Measurements from ENCODE around the gene NPTN.
"Not testable (repeated sequence)": the region's sequence is repeated elsewhere in the genome, so short reads cannot be mapped to it uniquely, and the experiment has no call there.

Gene NPTN

DNA sequence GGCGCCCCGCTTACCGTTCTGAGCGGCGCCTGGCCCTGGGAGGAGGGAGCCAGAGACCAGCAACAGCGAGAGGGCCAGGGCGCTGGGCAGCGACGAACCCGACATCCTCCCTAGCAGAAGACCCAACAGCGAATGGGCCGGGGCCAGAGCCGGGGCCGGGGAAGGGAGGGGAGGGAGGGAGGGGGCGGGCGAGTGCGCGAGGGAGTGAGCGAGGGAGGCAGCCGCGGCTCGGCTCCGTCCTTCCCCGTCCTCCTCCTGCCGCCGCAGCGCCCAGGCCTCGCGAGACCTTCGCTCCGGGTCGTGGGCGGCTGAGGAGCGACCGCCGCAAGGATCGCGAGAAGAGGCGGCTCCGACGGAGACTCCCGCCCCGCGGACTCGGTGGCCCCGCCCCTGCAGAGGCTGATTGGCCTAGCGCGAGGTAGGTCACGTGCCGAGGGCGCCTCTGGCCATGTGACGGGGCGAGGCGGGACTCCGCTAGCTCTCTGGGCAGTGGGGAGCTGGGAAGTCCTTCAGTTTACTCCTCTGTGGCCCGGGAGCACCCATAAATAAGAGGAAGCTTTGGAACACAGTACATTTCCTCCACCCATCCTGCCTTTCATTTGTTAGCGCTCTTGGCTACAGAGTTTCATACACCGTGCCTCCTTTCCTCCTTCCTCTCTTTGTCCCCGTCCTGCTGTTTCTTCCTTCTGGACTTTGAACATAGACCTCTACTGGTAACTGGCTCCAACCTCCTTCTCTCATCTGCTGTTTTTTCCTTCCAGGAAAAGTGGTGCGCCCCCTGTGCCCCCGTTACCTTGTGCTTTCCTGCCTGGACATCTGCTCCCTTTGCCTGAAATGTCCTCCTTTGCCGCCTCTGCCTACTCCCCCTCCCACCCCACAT is at the start of gene NPTN:
Gene NPTN (minus strand): TSS at position 279 of the 880 bp plus-strand sequence. CDS start 174 bp downstream, at position 105.
- DNase-seq = peak; percentile 74

GRCh38 chr15:73682600-73683090 is 49.5 kb upstream of the NPTN start:
- DNase-seq = no peak

- DNase-seq = no peak
Measured at GRCh38 chr15:73681856-73682599, 48.8 kb upstream of the NPTN start.

DNA sequence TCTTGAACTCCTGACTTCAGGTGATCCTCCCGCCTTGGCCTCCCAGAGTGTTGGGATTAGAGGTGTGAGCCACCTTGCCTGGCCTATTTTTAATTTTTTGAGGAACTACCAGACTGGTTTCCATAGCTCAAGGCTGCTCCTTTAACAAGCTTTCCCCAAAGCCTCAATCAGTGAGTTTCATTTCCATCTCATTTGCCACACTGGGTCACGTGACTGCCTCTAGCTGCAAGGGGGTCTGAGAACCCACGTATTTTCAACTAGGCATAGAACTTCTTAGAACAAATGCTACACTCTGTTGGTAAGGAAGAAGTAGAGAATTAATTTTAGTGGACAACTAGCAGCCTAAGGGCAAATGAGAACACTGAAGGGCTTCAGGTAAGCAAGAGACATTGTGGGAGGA is 47.9 kb upstream of the NPTN start:
- DNase-seq = no peak

DNA sequence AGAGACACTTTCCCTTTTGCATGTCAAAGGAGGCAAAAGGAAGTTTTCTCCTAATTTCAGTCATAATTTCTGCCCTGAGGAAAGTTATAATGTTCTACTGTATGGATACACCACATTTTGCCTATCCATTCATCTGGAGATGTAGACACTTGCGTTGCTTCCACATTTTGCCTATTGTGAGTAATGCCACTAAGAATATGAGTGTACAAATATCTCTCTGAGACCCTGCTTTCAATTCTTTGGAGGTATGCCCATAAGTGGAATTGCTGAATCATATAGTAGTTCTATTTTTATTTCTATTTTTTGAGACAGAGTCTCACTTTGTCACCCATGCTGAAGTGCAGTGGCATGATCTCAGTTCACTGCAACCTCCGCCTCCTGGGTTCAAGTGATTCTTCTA is 47.4 kb upstream of the NPTN start:
- DNase-seq = no peak

GRCh38 chr15:73679964-73680363 is 46.8 kb upstream of the NPTN start:
- no peak for DNase-seq

DNA sequence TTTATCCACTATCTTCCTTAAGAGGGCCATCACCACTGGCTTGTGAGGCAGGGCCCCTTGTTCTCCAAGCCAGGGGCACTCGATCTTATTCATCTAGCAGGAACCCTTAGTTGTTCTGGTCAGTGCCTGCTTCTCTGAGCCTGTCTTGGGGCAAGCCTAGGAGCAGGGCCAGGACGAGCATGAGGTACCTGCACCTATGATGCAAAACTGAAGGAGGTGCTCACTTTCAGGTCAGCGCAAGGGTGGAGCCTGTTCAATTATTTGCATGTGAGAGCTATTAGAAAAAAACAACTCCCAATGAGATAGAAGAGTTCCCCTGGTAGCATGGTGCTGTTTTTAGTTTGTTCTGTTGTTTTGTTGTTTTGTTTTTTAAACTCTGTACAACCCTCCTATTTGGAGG is 46.0 kb upstream of the NPTN start:
- no peak for DNase-seq

GRCh38 chr15:73678498-73678897 is 45.3 kb upstream of the NPTN start:
- no peak for DNase-seq

GRCh38 chr15:73677733-73678132 is 44.5 kb upstream of the NPTN start:
- DNase-seq = no peak

DNA sequence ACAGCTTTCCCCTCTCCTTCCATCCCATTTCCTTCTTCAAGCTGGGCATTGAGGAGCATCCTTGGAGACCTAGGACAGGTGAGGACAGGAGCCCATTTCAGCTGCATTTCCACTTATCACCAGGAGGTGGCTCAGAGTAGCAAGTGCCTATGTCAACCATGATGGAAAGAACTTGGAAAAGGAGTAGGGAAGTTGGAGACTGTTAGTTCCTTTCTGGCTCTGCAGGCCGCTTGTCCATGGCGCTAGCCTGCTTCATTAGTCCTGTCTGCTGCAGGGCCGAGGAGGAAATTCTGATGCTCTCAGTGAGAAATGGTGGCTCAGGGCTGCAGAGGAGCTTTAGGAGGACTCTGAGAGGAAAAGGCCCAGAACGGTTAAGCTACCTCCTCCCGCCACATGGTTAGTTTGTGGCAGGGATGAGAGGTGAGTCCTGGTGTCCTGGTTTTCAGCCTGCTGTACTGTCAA is 44.0 kb upstream of the NPTN start:
- peak; percentile 26 for DNase-seq

GRCh38 chr15:73674587-73674986 is 41.4 kb upstream of the NPTN start:
- DNase-seq = no peak

DNA sequence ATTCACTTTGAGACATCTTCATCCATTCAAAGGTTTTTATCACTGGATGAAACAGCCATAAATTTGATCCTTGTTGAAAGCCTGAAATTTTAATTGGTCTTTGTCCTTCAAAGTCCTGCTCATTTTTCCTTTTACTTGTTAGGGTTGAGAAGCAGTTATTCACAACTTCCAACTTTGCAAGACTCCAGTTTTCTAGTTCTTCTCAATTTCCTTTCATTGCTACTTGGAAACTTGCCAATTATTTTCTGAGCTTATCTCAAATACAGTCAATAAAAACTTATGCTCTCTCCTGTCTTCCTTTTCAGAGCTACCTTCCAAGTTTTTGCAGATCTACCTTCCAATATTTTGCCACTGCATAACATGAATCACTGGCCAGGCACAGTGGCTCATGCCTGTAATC is 27.3 kb upstream of the NPTN start:
- DNase-seq = no peak

GRCh38 chr15:73658645-73659044 is 25.5 kb upstream of the NPTN start:
- peak; percentile 6 for DNase-seq

DNA sequence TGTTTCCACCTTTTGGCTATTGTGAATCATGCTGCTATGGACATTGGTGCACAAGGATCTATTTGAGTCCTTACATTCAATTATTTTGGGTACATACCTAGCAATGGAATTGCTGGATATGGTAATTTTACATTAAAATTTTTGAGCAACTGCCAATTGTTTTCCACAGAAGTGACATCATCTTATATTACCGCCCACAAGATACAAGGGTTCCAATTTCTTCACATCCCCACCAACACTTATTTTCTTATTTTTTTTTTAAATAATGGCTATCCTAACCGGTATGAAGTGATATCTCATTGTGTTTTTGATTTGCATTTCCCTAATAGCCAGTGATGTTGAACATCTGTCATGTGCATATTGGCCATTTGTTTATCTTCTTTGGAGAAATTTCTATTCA is 22.5 kb upstream of the NPTN start:
- DNase-seq = no peak

DNA sequence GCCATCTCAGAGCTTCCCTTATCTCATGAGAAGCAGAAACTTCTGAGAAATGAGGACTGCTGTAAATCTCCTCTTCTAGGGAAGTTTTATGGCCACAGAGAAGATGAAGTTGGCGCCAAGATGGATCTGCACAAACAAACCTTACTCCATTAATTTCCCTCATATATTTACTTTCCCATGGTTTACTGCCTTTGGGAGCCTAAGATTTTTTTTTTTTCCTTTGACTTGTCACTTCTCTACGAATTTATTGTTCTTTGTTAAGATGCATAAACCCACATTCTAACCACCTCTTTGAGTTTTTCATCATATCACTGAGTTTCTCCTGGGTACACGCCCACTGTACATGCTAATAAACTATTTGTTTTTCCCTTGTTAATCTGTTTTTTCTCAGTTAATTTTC is 21.5 kb upstream of the NPTN start:
- DNase-seq = no peak

DNA sequence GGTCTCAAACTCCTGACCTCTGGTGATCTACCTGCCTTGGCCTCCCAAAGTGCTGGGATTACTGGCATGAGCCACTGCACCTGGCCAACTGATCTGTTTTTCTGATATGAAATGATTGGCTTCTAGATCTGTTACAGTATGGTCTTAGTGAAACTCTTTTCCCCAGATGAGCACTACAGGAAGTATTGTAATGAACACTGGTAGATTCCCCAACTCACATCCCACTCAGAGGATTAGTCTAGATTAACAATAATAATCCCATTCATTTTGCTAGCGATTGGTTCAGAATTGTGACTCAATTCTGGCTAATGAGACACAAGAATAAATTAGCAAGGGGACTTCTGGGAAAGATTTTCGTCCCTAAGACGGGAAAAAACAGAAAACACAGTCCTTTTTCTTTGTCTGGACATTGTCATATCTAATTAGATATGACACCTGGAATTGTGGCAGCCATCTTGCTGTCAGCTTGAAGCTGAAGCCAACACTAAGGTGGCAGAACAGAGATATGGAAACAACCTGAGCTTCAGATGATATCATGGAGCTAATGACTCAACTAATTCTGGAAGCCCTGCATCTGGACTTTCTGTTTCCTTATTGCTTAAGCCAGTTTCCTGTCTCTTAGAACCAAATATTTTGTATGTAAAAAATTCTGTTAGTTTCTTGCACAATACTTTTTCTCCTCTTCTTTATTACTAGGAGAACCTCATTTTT is 17.4 kb upstream of the NPTN start:
- DNase-seq = no peak

GRCh38 chr15:73648014-73648295 is 14.8 kb upstream of the NPTN start:
- DNase-seq = no peak

DNA sequence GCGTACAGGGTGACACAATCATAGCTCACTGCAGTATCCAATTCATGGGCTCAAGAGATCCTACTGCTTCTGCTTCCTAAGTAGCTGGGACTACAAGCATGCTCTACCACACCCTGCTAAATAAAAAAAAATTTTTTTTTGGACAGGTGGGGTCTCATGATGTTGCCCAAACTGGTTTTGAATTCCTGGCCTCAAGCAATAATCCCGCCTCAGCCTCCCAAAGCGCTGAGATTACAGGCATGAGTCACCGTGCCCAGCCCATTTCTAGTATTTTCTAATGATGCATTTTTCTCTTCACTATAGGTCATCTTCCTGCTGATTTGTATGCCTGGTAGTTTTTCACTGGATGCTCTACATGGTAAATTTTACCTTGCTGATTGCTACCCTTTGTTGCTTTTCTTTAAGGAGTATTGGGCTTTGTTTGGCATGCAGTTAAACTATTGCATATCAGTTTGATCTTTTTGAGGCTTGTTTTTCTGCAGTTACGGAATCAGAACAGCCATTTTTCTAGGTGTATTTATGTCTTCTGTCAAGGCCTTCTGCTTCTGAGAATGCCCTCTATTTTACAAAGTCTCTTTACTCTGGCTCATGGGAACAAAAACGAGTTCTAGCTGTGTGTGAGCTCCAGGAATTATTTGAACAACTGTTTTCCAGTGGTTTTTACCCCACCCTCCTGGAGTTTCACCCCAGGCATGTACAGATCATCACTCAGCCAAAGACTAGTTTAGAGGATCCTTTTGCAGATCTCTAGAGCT is 14.2 kb upstream of the NPTN start:
- DNase-seq = no peak

GRCh38 chr15:73639464-73639863 is 6.3 kb upstream of the NPTN start:
- not testable (repeated sequence) for DNase-seq

DNA sequence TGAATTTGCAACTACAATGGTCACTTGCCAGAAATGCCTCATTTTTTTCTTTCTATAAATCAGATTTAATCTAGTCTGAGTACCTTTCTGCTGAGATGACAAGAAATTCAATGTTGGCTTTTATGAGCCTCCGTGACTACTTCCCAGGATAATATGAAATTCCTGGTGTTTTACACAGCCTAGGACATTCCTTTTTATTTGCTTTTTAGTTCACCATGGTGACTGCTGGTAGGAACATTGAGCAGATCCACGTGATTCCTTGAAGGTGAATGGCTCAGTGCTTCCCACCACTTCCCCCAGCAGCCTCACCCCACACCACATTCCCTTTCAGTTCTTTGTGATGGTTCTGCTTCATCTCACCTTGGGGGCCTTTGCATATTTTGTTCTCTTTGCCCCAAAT is 4.3 kb upstream of the NPTN start:
- no peak for DNase-seq

DNA sequence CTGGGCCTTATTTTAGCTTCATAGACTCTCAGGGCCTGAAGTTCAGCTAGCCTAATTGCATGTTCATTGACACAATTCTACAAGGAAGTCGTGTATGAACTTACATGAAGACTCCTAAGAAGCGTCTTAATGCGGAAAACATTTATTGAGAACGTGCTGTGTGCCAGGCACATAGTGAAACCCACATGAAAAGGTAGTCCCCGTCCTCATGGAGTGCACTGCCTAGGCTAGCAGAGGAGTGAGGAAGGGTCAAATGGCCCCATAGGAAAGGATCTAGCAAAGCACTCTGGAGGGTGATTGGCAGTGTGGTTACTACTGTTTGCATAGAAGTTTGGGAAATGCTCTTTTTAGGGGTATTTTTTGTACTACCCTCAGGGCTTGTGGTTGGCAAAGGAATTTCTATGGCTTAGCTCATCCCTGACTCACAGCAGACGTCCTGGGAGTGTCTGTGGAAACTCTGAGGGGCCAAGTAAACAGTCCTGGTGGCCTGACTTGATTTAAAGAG is 854 bp upstream of the NPTN start:
- no peak for DNase-seq

- no peak for DNase-seq
Measured at GRCh38 chr15:73632670-73633058, 525 bp downstream of the NPTN start.

Measured in NCI-H2227 treated with DMSO at 0.1 percent for 48 hours (cell line).